ENCODE data around the gene CCDC30. TPM values are rescaled to one million over a fixed set of nuclear protein-coding genes. Genes with fewer than 3 reads are reported as not detected.
"Not testable (repeated sequence)": the region's sequence is repeated elsewhere in the genome, so short reads cannot be mapped to it uniquely, and the experiment has no call there.

CCDC30 gene
- polyA plus RNA-seq, 1 donor from 2014 or later: 1.5 TPM

- no peaks in the 10 kb centered on the region for H3K27me3 Mint-ChIP-seq
- peaks cover 4% of the 10 kb centered on the region for H3K36me3 Mint-ChIP-seq
- peaks cover 0 to 4% (median 4%) of the 10 kb centered on the region in 3 donors for H3K9me3 Mint-ChIP-seq
- no peak overlapping the region for H3K27ac Mint-ChIP-seq
- no peaks in the 10 kb centered on the region for H3K4me1 Mint-ChIP-seq
- no peak overlapping the region for H3K4me3 Mint-ChIP-seq
These were observed 155.8 kb downstream of the CCDC30 start for GRCh38 chr1:42618866-42619265.

DNA sequence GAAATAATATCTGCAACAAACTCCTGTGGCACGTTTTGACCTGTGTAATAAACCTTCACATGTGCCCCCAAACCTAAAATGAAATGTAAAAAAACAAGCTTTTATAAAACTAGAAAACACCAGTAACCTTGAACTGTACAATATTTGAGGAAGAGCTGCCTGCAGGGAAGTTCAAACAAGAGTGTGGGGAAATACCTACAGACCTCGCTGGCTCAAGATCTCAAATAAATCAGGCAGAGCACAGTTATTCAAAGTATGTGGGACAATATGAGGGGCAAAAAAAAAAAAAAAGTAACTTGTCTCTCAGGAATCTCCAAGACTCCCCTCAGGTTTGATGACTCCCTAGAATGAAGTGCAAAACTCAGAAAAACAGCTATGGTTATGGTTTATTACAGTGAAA, 157.2 kb downstream of the CCDC30 start:
- Mint-ChIP-seq H3K36me3 (no peaks in the 10 kb centered on the region), H3K9me3 (peaks cover 0 to 4% (median 0%) of the 10 kb centered on the region in 3 donors), H3K27me3 (no peaks in the 10 kb centered on the region), H3K4me3 (no peak overlapping the region), H3K27ac (peak overlapping the region in 1 of 3 donors; percentile 65), H3K4me1 (no peaks in the 10 kb centered on the region)

- not testable (repeated sequence) for H3K27ac Mint-ChIP-seq, H3K27me3 Mint-ChIP-seq, H3K4me3 Mint-ChIP-seq, H3K9me3 Mint-ChIP-seq, H3K36me3 Mint-ChIP-seq, H3K4me1 Mint-ChIP-seq
These were observed 158.1 kb downstream of the CCDC30 start for GRCh38 chr1:42621180-42621579.

- not testable (repeated sequence) for H3K27ac Mint-ChIP-seq, H3K9me3 Mint-ChIP-seq, H3K4me1 Mint-ChIP-seq, H3K27me3 Mint-ChIP-seq, H3K36me3 Mint-ChIP-seq, H3K4me3 Mint-ChIP-seq
These were observed 164.1 kb downstream of the CCDC30 start for GRCh38 chr1:42627205-42627604.

DNA sequence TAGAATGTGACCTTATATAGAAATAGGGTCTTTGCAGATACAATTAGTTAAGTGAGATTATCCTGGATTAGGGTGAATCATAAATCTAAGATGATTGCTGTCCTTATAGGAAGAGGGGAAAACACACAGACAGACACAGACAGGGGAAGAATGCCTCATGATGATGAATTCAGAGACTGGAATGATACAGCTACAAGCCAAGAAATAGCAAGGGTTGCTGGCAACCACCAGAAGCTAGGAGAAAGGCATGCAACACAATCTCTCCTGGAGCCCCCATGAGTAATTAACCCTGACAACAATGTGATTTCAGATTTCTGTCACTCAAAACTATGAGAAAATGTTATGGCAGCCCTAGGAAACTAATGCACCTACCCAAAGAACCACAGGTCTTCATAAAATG, 176.0 kb downstream of the CCDC30 start:
- H3K27ac Mint-ChIP-seq: no peak overlapping the region
- peaks cover 0 to 2% (median 0%) of the 10 kb centered on the region in 3 donors for H3K9me3 Mint-ChIP-seq
- peaks cover 3% of the 10 kb centered on the region for H3K27me3 Mint-ChIP-seq
- H3K36me3 Mint-ChIP-seq: no peaks in the 10 kb centered on the region
- H3K4me3 Mint-ChIP-seq: no peak overlapping the region
- no peaks in the 10 kb centered on the region for H3K4me1 Mint-ChIP-seq

DNA sequence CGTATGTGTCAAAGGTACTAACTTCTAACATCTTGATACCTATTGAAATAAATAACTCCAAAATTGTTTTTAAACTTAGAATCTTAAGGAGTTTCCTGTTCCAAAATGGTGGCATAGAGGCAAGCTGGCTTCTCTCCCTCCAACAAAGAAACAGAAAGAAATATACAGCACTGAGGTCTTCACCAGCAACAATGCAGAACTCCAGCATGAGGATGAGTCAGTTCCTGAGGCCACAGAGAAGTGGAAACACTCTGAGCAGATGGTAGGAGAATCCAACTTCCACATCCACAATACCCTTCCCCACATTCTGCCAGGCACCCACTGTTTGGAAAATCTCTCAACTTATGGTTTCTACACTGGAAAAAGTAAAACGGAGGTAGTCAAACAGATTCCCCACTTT, 183.0 kb downstream of the CCDC30 start:
- H3K36me3 Mint-ChIP-seq: peaks cover 11% of the 10 kb centered on the region
- no peaks in the 10 kb centered on the region for H3K4me1 Mint-ChIP-seq
- peak overlapping the region in 1 of 3 donors; percentile 32 for H3K27ac Mint-ChIP-seq
- no peak overlapping the region for H3K4me3 Mint-ChIP-seq
- H3K27me3 Mint-ChIP-seq: no peaks in the 10 kb centered on the region
- H3K9me3 Mint-ChIP-seq: peaks cover 2 to 9% (median 8%) of the 10 kb centered on the region in 3 donors

DNA sequence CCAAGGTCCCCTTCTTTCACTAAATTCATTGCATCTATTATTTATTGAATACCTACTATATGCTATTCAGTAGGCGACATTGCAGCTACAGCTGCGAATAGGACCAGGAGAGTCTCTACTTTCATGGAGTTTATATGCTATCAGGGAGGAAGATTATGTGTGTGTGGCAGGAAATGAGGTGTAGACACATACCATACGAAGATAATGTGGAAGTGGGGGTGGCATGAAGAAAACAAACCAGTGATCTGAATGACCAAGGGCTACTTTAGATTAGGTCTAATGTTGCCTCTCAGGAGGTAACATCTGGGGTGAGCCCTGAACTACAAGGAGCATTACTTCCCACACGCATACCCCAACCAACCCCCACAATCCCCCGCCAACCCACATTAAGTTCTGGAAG, 194.1 kb downstream of the CCDC30 start:
- peaks cover 2% of the 10 kb centered on the region for H3K36me3 Mint-ChIP-seq
- H3K27ac Mint-ChIP-seq: peak overlapping the region; percentile 46 to 95 (median 92)
- no peaks in the 10 kb centered on the region for H3K9me3 Mint-ChIP-seq
- H3K4me3 Mint-ChIP-seq: peak overlapping the region; percentile 59 to 99 (median 98)
- H3K27me3 Mint-ChIP-seq: no peaks in the 10 kb centered on the region
- peaks cover 15 to 28% (median 18%) of the 10 kb centered on the region in 3 donors for H3K4me1 Mint-ChIP-seq

DNA sequence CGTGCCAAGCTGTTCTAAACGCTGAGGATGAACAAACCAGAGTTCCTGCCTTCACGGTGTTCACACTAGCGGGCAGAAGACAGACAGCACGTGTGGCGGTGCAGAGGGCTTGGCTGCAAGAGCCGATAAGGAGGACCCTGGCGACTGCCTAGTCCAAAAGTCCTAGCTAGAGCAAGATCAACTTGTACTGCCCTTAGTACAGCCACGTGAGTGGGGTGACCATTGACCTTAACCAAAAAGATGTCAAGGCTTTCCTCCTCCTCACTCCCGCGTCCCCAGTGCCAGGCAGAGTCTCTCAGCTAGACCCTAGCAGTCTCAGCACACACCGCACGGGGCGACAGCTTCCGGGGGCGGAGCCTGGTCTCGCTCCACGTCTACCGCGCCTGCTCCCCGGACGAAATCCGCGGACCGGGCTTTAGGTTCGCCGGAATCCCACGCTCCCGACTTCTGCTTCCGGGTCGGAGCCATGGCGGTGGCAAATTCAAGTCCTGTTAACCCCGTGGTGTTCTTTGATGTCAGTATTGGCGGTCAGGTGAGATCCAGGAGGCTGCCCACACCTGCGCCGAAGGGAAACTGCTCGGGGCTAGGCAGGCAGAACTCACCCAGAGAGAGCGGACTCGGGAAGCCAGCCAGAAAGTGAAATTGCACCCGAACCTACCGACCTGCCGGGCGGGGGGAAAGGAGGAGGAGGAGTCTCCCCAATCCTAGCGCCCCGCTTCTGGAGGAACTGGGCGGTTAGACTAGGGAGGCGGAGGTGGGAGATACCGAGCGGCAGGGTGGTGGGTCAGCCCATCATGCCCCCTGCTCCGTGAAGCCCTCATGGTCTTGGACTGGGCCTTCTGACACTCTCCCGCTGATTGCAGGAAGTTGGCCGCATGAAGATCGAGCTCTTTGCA, 195.1 kb downstream of the CCDC30 start, which contains the start of gene PPIH:
Gene PPIH (plus strand): TSS at position 443 of the 896 bp plus-strand sequence. CDS start 24 bp downstream, at position 467.
- Mint-ChIP-seq H3K4me3 (peak within 1 kb of the TSS; percentile 98 to 99 (median 99)), H3K4me1 (peaks cover 15 to 28% (median 18%) of the 10 kb centered on the region in 3 donors), H3K27ac (peak within 1 kb of the TSS; percentile 91 to 95 (median 92)), H3K36me3 (peaks cover 2% of the 10 kb centered on the region), H3K27me3 (no peaks in the 10 kb centered on the region), H3K9me3 (no peaks in the 10 kb centered on the region)

- H3K27ac Mint-ChIP-seq: peak overlapping the region; percentile 91 to 95 (median 92)
- H3K36me3 Mint-ChIP-seq: peaks cover 2% of the 10 kb centered on the region
- no peaks in the 10 kb centered on the region for H3K9me3 Mint-ChIP-seq
- H3K4me1 Mint-ChIP-seq: peaks cover 15 to 32% (median 18%) of the 10 kb centered on the region in 3 donors
- H3K27me3 Mint-ChIP-seq: no peaks in the 10 kb centered on the region
- peak overlapping the region; percentile 98 to 99 (median 99) for H3K4me3 Mint-ChIP-seq
These were observed 195.8 kb downstream of the CCDC30 start for GRCh38 chr1:42658877-42659337.

GRCh38 chr1:42660907-42661500, 197.9 kb downstream of the CCDC30 start:
- Mint-ChIP-seq H3K4me1 (peaks cover 15 to 32% (median 18%) of the 10 kb centered on the region in 3 donors), H3K4me3 (peak overlapping the region in 2 of 4 donors; percentile 10 to 99), H3K9me3 (no peaks in the 10 kb centered on the region), H3K27me3 (no peaks in the 10 kb centered on the region), H3K27ac (no peak overlapping the region), H3K36me3 (peaks cover 2% of the 10 kb centered on the region)

GRCh38 chr1:42669936-42670335, 206.8 kb downstream of the CCDC30 start:
- H3K27ac Mint-ChIP-seq: peak overlapping the region in 1 of 3 donors; percentile 67
- H3K4me1 Mint-ChIP-seq: peaks cover 0 to 2% (median 0%) of the 10 kb centered on the region in 3 donors
- no peaks in the 10 kb centered on the region for H3K9me3 Mint-ChIP-seq
- peaks cover 5% of the 10 kb centered on the region for H3K36me3 Mint-ChIP-seq
- H3K4me3 Mint-ChIP-seq: no peak overlapping the region
- no peaks in the 10 kb centered on the region for H3K27me3 Mint-ChIP-seq

DNA sequence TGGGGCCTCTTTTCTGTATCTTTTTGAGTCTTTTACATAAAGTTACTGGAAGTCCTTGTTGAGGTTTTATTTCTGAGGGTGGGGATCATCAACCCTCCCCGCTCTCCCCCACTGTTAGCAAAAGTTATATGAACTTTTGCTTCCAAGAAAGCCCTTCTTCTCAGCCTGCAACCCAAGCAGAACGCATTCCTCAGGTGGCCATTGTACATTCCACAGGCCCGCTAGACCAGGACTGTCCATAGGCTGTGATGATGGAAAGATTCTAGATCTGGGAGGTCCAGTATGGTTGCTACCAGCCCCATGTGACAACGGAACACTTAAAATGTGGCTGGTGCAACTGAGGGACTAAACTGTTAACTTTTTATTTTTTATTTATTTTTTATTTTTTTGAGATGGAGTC, 207.3 kb downstream of the CCDC30 start:
- Mint-ChIP-seq H3K27ac (no peak overlapping the region), H3K4me1 (peaks cover 0 to 2% (median 0%) of the 10 kb centered on the region in 3 donors), H3K4me3 (no peak overlapping the region), H3K36me3 (peaks cover 5% of the 10 kb centered on the region), H3K9me3 (no peaks in the 10 kb centered on the region), H3K27me3 (no peaks in the 10 kb centered on the region)

- peak overlapping the region in 1 of 3 donors; percentile 26 for H3K27ac Mint-ChIP-seq
- peaks cover 0 to 3% (median 2%) of the 10 kb centered on the region in 3 donors for H3K4me1 Mint-ChIP-seq
- H3K4me3 Mint-ChIP-seq: no peak overlapping the region
- no peaks in the 10 kb centered on the region for H3K9me3 Mint-ChIP-seq
- H3K36me3 Mint-ChIP-seq: peaks cover 2% of the 10 kb centered on the region
- H3K27me3 Mint-ChIP-seq: no peaks in the 10 kb centered on the region
These were observed 211.1 kb downstream of the CCDC30 start for GRCh38 chr1:42674214-42674613.

DNA sequence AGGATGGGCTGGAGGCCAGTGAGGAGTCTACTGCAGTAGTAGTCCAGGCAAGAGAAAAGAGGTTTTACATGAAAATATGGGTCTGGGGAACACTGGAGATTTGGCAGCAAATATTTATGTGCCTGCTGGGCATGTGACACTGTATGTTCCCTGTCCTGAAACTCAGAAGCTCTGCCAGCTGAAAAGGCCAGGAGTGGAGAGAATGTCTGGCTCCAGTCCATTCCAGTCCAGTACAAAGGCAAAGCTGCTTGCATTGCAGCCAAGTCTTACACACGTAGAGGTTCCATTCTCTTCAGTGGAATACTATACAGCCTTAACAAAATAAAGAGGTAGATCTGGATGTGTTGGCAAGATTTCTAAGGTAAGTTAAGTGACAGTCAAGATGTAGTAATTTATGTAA, 211.6 kb downstream of the CCDC30 start:
- peaks cover 2% of the 10 kb centered on the region for H3K36me3 Mint-ChIP-seq
- no peak overlapping the region for H3K4me3 Mint-ChIP-seq
- no peaks in the 10 kb centered on the region for H3K27me3 Mint-ChIP-seq
- no peaks in the 10 kb centered on the region for H3K9me3 Mint-ChIP-seq
- H3K4me1 Mint-ChIP-seq: peaks cover 0 to 3% (median 2%) of the 10 kb centered on the region in 3 donors
- H3K27ac Mint-ChIP-seq: no peak overlapping the region

DNA sequence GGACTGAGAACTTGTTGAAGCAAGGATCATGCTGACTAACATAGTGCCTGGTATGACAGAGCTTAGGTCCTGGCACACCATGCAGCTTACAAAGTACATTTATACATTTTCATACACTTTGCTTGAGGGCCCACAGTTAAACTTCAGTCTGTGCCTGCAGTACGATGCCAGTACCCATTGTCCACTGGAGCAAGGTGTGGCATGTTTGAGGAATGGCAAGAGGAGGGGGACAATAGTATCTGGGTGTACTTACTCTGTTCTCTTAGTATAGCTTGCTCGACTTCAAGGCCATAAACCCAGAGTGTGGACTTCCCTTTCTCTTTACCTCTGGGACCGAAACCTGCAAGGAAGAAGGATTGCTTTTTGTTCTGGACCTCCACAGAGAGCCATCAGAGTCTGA, 212.4 kb downstream of the CCDC30 start:
- Mint-ChIP-seq H3K36me3 (peaks cover 2% of the 10 kb centered on the region), H3K4me1 (peaks cover 0 to 7% (median 6%) of the 10 kb centered on the region in 3 donors), H3K4me3 (no peak overlapping the region), H3K9me3 (no peaks in the 10 kb centered on the region), H3K27me3 (no peaks in the 10 kb centered on the region), H3K27ac (no peak overlapping the region)
